ENCODE measurements around the gene TSPAN18.

DNA sequence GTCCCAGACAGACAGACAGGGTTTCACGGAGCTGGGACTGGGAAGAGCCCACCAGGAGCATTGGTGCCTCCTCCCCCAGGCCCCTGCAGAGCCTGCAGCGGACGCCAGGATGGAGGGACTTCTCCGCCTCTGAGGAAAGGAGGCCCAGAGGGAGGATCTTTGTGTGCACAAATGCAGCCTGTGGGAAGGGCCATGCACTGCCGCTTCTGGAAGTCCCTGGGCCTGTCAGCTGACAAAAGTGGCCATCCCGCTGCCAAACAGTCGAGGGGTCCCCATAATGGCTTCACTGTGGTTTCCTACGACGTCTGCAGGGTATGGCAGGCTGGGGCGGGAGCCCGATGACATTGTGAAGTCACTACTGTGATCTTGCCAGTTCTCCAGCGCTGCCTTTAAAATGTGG, 150.1 kb downstream of the TSPAN18 start:
- TF ChIP-seq, protein P1, sequence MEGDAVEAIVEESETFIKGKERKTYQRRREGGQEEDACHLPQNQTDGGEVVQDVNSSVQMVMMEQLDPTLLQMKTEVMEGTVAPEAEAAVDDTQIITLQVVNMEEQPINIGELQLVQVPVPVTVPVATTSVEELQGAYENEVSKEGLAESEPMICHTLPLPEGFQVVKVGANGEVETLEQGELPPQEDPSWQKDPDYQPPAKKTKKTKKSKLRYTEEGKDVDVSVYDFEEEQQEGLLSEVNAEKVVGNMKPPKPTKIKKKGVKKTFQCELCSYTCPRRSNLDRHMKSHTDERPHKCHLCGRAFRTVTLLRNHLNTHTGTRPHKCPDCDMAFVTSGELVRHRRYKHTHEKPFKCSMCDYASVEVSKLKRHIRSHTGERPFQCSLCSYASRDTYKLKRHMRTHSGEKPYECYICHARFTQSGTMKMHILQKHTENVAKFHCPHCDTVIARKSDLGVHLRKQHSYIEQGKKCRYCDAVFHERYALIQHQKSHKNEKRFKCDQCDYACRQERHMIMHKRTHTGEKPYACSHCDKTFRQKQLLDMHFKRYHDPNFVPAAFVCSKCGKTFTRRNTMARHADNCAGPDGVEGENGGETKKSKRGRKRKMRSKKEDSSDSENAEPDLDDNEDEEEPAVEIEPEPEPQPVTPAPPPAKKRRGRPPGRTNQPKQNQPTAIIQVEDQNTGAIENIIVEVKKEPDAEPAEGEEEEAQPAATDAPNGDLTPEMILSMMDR (IDR thresholded peaks at IDR 0.05; ENCODE audit: low read length) = no peak
- no peak for TF ChIP-seq EZH2 (optimal IDR thresholded peaks at IDR 0.05; ENCODE audit: low read depth, low read length)
- no peak for TF ChIP-seq EZH2phosphoT487 (IDR thresholded peaks at IDR 0.05; ENCODE audit: low read length)
